Central memory CD4-positive, alpha-beta T cell (primary cell): ENCODE results near the gene C2orf76.

Experiments used
- DNase-seq: peaks from one replicate; pipeline ENCODE4 v3.0.0; 2022

The C2orf76 gene

DNA sequence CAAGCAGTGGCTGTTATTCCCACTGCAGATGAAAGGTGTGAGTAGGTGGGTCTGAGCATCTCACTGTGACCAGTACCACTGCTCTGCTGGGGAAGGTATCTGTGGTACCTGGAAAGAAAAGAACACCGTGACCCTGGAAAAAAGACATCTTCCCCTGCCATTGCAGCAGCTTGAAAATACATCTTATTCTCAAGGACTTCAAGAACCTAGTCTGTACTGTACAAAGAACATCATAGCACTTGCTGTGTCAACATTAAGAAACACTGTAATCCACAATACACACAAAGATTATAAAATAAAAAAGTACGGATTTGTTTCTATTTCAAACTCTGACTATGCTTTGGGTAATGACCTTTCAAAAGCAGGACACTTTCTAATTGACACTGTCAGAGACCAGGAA is 28.9 kb downstream of the C2orf76 start:
- DNase-seq = no peak

GRCh38 chr2:119333833-119334232 is 32.8 kb downstream of the C2orf76 start:
- DNase-seq = no peak

DNA sequence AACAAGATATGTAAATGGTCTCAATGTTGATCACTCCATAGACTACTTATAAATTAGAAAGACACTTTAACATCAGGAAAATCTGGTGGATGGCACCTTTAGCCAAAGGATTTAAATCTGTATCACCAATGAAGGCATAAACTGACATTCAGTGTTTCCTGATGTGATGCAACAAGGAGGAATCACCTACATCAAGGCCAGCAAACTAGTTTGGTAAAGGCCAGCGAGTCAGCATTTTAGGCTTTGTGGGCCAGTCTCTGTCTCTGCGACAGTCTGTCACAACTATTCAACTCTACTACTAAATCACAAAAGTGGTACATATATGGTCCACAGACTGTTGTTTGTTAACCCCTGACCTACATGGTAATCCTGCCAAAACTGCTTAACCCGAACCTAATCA is 33.3 kb downstream of the C2orf76 start:
- no peak for DNase-seq

- no peak for DNase-seq
These were observed 33.7 kb downstream of the C2orf76 start for GRCh38 chr2:119332953-119333352.

- no peak for DNase-seq
These were observed 39.2 kb downstream of the C2orf76 start for GRCh38 chr2:119327431-119327830.

GRCh38 chr2:119326938-119327337 is 39.7 kb downstream of the C2orf76 start:
- no peak for DNase-seq

- no peak for DNase-seq
These were observed 41.9 kb downstream of the C2orf76 start for GRCh38 chr2:119324685-119325270.

GRCh38 chr2:119323459-119323858 is 43.2 kb downstream of the C2orf76 start:
- DNase-seq = no peak

- no peak for DNase-seq
These were observed 47.0 kb downstream of the C2orf76 start for GRCh38 chr2:119319593-119319992.

GRCh38 chr2:119317554-119317953 is 49.1 kb downstream of the C2orf76 start:
- DNase-seq = no peak

DNA sequence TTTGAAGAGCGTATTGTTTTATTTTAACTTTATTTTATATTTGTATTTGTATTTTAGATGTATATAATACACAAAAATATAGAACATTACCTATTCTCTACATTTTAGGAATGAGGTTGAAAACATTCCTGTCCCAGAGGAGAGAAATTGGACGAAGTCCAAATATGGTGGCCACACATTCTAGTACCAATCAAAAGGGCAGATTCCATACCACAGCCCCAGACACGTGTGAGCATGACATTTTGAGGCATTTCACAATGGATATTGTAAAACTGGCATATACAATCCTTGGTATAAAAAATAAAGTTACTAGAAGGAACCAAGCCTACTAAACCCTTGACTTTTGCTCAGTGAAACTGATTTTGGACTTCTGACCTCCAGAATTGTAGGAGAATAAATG is 50.6 kb downstream of the C2orf76 start:
- no peak for DNase-seq

DNA sequence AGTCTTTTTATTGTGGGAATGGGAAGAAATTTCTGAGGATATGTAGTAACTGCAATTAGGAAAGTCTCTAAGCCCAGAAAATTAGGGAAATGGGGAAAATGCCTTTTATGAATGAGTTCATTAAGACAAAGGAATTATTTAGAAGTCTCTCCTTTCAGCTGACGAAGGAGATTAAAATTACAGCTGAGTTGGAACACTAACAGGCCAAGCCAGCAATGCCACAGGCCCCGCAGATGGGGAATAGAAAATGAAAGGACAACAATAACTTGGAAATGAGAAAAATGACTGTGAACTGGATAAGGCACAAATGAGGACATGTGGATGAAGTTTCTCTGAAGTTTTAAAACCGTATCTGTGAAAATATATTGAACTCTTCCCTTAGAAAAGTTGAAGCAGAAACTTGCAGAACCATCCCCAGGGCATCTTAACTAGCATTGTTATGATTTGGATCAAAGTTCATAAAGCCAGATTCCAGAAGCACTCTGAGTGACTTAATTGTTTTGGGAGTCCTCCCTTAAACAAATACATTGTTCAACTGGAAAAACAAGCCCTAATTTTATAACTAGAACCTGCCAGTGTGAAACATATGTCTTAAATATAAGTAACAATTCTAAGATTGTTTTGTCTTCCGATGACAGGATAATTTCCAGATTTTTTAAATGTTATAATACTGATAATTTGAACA is 51.3 kb downstream of the C2orf76 start:
- no peak for DNase-seq

- no peak for DNase-seq
These were observed 54.8 kb downstream of the C2orf76 start for GRCh38 chr2:119311831-119312230.

DNA sequence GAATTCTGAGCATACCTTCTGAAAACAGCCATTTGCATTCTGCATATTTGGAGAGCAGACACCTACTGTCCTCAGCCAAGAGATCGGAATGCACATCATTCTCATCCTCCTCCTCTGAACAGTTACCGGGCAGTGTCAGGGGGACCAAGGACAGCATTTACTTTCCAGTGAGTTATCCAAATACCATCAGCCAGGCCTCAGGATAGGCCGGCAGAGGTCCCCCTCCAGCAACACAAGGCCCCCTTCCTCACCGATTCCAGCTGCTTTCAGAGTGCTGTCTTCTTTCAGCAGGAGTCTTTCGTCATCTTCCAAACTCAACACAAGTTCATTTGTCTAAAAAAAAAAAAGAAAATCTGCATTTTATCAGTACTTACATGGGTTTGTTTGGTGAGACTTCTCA is 55.3 kb downstream of the C2orf76 start:
- DNase-seq = no peak

DNA sequence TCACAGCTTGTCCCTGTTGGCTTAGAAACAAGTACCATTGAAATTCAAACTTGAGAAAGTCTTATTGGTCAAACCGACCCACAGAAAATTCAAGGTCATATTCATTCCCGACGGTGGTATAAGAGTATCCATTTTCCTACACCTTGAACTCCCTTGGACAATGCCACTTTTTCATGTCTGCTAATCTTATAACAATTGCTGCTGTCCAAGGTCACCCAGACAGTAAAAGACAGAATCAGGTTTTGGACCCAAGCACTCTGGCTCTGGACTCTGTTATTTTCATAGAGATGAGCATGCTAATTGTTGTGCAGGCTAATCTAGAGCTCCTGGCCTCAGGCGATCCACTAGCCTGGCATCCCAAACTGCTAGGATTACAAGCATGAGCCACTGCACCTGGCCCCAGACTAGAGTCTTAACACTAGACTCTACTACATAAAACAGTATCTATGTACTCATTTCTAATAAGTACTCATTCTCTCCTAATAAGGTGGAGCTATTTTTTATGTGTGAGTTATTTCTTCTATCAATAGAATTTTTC is 57.8 kb downstream of the C2orf76 start:
- no peak for DNase-seq

GRCh38 chr2:119307419-119308140 is 59.1 kb downstream of the C2orf76 start:
- no peak for DNase-seq

DNA sequence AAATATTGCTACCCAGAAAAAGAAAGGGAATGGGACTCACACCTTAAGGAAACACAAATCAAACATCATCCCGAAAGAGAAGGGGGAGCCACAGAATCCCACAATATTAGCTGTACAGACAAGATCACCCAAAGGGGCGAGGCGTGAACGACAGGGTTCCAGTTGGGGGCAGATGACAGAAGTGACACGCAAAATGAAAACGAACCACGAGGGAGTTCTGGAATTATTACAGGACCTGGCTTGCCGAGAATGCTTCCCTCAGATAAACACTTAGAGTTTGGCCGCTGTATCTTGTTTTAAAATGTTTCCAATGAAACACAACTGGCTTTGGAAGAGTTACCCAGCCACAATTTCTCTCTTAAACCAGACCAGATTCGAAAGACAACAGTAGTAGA is 60.4 kb downstream of the C2orf76 start:
- DNase-seq = no peak

DNA sequence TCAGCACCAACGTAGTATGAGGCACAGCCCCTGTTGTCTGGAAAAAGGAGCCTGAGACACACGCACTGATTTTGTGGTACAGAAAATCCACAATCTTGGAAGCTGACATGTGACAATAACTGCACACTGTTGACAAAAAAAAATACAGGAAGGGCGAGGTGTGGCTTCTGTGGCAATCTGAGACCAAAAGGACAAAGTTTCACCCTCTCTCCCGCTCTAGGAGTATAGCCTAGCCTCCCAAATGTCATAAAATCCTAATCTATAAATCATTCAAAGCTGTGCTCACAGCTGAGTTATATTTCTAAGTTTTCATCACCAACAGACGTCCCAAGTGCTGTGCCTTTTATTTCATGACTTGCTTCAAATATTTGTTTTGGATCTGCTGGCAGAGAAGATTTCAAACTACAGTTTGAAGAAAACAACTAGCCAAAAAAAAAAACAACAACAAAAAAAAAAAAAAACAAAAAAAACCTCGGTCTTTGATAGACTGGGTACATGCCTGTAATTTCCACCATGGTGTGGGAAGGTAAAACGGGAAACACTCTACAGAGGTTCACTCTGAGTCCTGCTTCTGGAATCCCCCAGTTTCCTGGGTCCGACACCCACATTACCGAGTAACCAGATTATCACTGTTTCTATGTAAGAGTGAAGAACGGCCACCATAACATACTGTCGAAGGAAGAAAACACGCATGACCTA is 61.0 kb downstream of the C2orf76 start:
- no peak for DNase-seq

DNA sequence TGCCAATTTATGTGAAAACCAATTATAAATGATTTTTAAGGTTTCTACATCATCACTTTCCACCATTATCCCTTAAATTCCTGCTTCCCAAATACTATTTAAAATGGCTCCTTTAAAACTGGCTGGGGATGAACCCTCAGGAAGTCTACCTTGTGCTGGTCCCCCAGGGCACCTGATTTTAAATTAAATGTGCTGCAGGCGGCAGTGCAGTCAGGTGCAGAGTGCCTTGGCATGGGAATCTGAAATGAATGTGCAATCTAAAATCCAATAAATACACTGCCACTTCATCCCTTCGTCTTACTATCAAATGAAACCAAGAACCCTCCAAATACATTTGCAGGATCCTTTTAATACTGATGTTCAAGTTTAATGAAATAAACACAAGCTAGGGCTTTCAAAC is 61.8 kb downstream of the C2orf76 start:
- DNase-seq = no peak

DNA sequence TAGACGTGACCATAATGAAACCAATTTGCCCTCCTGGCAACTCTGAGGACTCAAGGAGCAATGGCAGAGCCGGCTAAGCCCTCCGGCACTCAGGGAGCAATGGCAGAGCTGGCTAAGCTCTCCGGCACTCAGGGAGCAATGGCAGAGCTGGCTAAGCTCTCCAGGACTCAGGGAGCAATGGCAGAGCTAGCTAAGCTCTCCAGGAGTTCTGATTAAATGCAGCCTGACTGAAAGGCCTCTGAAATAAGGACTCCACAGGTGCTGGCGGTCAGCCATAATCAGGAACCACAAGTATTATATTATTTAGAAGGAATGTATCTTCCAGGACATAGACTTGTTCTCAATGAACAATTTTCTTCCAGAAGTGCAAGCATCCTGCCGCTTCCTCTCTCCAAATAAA is 65.2 kb downstream of the C2orf76 start:
- DNase-seq = no peak

GRCh38 chr2:119295688-119296375 is 70.8 kb downstream of the C2orf76 start:
- DNase-seq = no peak

- no peak for DNase-seq
These were observed 72.0 kb downstream of the C2orf76 start for GRCh38 chr2:119294671-119295070.

- DNase-seq = no peak
These were observed 72.7 kb downstream of the C2orf76 start for GRCh38 chr2:119293900-119294299.
